ENCODE data around the gene FKBP8.
A peak's percentile ranks its signal among the peaks of the same experiment; 100 is the strongest.
"Not testable (repeated sequence)": the region's sequence is repeated elsewhere in the genome, so short reads cannot be mapped to it uniquely, and the experiment has no call there.

Gene FKBP8

DNA sequence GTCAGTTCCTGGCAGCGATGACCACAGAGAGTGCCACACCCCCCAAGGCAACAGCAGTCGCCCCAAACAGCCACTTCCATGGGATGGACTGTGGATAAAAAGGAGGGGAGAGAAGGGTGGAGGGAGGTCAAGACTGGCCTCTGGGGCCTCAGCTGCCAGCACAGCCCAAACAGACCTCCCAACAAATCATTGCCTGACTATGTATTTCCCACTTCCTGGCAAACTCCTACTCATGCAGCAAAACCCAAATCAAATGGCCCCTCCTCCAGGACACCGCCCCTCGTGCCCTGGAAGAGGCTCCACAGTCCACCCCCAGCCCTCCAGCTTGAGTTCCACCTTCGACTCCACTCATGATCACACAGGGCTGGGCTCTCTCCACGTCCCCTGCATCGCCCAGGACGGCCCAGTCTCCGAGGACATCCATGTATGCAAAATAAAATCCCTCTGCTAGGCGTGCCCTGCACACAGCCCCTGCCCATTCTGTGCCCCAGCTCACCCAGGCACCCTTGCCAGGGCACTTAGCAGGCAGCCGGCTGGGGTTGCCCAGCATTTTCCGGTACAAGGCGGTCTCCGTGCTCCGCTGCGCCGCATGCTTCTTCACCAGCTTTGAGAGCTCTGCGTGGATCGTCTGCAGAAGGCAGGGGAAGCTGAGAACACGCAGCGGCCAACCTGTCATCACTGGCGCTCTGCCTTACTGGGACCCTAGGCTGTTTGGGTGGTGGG is 11.0 kb downstream of the FKBP8 start:
- Histone ChIP-seq H3K9me3 (ENCODE audit: insufficient read depth, low read depth, low read length) (no peaks in the 10 kb centered on the region), H3K36me3 (ENCODE audit: insufficient read depth, low read depth, low read length) (peaks cover 48% of the 10 kb centered on the region), H3K9ac (ENCODE audit: low read depth, low read length) (no peak overlapping the region), H3K27me3 (ENCODE audit: insufficient read depth, low read length) (no peaks in the 10 kb centered on the region), H3K4me1 (ENCODE audit: insufficient read depth, low read length) (no peaks in the 10 kb centered on the region), H3K4me3 (ENCODE audit: low read length) (no peak overlapping the region), H3K27ac (ENCODE audit: low read length) (no peak overlapping the region)

DNA sequence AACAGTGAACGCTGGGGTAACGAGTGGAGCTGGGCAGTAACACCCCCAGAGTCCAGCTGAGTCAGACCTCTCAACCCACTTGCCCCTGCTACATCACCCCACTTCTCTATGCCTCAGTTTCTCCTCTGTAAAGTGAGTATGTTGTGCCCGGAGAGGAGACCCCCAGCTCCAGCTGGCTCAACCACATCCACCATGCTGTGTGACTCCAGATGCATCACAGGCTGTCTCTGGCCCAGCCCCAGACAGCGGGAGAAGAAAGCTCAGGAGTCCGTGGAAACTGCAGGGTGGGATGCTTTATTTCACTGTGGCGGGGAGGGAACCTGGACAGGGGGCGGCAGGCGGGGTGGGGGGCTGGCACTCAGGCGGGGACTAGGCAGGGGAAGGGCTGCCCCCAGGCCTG is 11.9 kb downstream of the FKBP8 start:
- H3K27me3 ChIP-seq (ENCODE audit: insufficient read depth, low read length) = no peaks in the 10 kb centered on the region
- H3K36me3 ChIP-seq (ENCODE audit: insufficient read depth, low read depth, low read length) = peaks cover 39% of the 10 kb centered on the region
- H3K4me3 ChIP-seq (ENCODE audit: low read length) = no peak overlapping the region
- no peak overlapping the region for H3K9ac ChIP-seq (ENCODE audit: low read depth, low read length)
- no peaks in the 10 kb centered on the region for H3K9me3 ChIP-seq (ENCODE audit: insufficient read depth, low read depth, low read length)
- no peaks in the 10 kb centered on the region for H3K4me1 ChIP-seq (ENCODE audit: insufficient read depth, low read length)
- H3K27ac ChIP-seq (ENCODE audit: low read length) = no peak overlapping the region

DNA sequence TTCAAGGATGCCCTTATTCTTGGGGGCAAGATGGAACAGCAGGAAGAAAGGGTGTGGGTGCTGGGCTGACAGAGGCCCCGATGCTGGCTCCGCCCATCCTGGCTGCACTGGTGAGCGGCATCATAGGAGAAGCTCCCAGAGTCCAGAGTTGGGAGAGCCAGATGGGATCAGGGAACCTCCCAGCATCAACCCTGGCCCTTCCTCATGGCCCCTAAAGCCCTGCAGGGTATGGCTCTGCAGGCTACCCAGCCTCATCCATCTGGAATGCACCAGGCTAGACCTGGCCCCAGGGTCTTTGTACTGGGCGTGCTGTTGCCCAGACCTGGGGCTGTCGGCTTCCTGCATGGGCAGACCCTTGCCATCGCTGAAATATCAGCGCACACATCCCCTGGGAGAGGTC is 13.6 kb downstream of the FKBP8 start:
- Histone ChIP-seq H3K27ac (ENCODE audit: low read length) (no peak overlapping the region), H3K9ac (ENCODE audit: low read depth, low read length) (no peak overlapping the region), H3K4me1 (ENCODE audit: insufficient read depth, low read length) (no peaks in the 10 kb centered on the region), H3K4me3 (ENCODE audit: low read length) (no peak overlapping the region), H3K36me3 (ENCODE audit: insufficient read depth, low read depth, low read length) (peaks cover 24% of the 10 kb centered on the region), H3K9me3 (ENCODE audit: insufficient read depth, low read depth, low read length) (no peaks in the 10 kb centered on the region), H3K27me3 (ENCODE audit: insufficient read depth, low read length) (no peaks in the 10 kb centered on the region)

DNA sequence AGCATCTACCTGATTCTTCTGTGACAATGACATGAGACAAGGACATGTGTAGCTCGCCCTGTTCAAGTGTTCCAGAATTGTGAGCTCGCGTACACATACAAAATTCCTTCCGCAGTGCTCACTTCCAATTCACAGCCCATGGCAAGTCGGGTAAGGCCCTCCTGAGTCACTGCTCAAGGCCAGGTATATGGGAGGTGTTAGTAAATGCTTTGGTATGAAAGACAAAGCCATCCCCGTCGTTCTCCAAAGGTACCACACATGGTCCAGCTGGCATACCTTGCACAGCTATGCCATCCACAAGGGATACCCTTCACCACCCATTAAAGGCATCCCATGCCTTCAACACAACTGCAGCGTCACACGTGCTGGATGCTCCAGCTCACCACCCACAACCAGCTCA is 17.1 kb downstream of the FKBP8 start:
- Histone ChIP-seq H3K27me3 (ENCODE audit: insufficient read depth, low read length) (no peaks in the 10 kb centered on the region), H3K9ac (ENCODE audit: low read depth, low read length) (no peak overlapping the region), H3K4me3 (ENCODE audit: low read length) (no peak overlapping the region), H3K27ac (ENCODE audit: low read length) (no peak overlapping the region), H3K36me3 (ENCODE audit: insufficient read depth, low read depth, low read length) (peaks cover 2% of the 10 kb centered on the region; the same call in 1 of the 2 replicates), H3K9me3 (ENCODE audit: insufficient read depth, low read depth, low read length) (no peaks in the 10 kb centered on the region), H3K4me1 (ENCODE audit: insufficient read depth, low read length) (no peaks in the 10 kb centered on the region)

DNA sequence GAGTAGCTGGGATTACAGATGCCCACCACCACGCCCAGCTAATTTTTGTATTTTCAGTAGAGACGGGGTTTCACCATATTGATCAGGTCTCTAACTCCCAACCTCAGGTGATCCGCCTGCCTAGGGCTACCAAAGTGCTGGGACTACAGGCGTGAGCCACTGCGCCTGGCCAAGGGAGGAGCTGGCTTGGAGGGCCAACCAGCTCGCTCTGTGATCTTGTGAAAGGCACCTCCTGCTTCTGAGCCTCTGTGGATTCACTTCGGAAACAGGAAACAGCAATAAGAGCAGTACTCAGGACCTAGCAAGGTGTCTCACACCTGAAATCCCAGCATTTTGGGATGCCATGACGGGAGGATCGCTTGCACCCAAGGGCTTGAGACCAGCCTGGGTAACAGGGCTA is 19.5 kb downstream of the FKBP8 start:
- Histone ChIP-seq H3K9ac (ENCODE audit: low read depth, low read length) (no peak overlapping the region), H3K9me3 (ENCODE audit: insufficient read depth, low read depth, low read length) (no peaks in the 10 kb centered on the region), H3K27me3 (ENCODE audit: insufficient read depth, low read length) (no peaks in the 10 kb centered on the region; the same call in 1 of the 2 replicates), H3K27ac (ENCODE audit: low read length) (no peak overlapping the region), H3K4me3 (ENCODE audit: low read length) (no peak overlapping the region), H3K36me3 (ENCODE audit: insufficient read depth, low read depth, low read length) (no peaks in the 10 kb centered on the region), H3K4me1 (ENCODE audit: insufficient read depth, low read length) (peaks cover 4% of the 10 kb centered on the region; the same call in 1 of the 2 replicates)

DNA sequence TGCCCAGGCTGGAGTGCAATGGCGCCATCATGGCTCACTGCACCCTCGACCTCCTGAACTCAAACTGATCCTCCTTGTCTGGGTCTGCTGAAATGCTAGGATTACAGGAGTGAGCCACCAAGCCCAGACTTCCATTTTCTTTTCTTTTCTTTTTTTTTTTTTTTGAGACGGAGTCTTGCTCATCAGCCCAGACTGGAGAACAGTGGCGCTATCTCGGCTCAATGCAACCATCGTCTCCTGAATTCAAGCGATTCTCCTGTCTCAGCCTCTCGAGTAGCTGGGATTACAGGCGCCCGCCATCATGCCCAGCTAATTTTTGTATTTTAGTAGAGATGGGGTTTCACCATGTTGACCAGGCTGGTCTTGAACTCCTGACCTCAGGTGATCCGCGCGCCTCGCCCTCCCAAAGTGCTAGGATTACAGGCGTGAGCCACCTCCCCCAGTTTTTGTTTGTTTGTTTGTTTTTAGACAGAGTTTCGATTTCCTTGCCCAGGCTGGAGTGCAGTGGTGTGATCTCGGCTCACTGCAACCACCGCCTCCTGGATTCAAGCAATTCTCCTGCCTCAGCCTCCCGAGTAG is 20.4 kb downstream of the FKBP8 start:
- not testable (repeated sequence) for H3K9me3 ChIP-seq (ENCODE audit: insufficient read depth, low read depth, low read length); H3K27ac ChIP-seq (ENCODE audit: low read length); H3K9ac ChIP-seq (ENCODE audit: low read depth, low read length); H3K27me3 ChIP-seq (ENCODE audit: insufficient read depth, low read length); H3K4me1 ChIP-seq (ENCODE audit: insufficient read depth, low read length); H3K4me3 ChIP-seq (ENCODE audit: low read length); H3K36me3 ChIP-seq (ENCODE audit: insufficient read depth, low read depth, low read length)

DNA sequence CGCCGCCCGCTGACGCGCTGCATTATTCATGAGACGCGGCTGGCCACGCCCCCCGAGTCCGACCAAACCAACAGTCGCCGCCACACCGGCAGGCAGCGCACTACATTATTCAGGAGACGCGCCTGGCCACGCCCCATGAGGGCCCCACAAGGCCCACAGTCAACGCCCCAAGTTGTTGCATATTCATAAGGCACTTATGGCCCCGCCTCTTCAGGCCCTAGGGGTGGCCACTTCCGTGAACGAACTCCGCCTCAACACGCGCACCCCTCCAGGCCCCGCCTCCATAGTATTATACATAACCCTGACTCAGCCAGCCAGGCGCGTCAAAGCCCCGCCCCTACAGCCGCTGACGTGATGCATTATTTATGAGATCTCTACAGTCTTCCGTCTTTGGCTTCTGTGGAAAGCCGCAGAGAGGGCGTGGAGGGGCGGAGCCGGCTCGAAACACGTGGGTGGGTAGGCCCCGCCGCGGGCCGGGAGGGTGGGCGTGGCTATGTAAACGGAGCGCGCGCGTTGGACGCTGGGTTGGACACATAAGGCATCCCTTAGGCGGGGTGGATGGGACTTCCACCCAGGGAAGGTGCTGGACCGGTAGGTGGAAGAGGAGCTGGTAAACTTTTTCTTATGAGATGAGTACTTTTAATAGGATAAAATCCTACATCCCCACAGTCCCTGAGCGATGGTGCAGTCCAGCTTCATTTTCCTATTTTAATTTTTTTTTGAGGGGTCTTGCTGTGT is 21.1 kb downstream of the FKBP8 start:
- Histone ChIP-seq H3K9ac (ENCODE audit: low read depth, low read length) (no peak overlapping the region), H3K36me3 (ENCODE audit: insufficient read depth, low read depth, low read length) (no peaks in the 10 kb centered on the region), H3K4me3 (ENCODE audit: low read length) (peak overlapping the region; percentile 92; the same call in 1 of the 2 replicates), H3K4me1 (ENCODE audit: insufficient read depth, low read length) (peaks cover 4% of the 10 kb centered on the region; the same call in 1 of the 2 replicates), H3K27me3 (ENCODE audit: insufficient read depth, low read length) (no peaks in the 10 kb centered on the region; the same call in 1 of the 2 replicates), H3K27ac (ENCODE audit: low read length) (no peak overlapping the region), H3K9me3 (ENCODE audit: insufficient read depth, low read depth, low read length) (no peaks in the 10 kb centered on the region)

DNA sequence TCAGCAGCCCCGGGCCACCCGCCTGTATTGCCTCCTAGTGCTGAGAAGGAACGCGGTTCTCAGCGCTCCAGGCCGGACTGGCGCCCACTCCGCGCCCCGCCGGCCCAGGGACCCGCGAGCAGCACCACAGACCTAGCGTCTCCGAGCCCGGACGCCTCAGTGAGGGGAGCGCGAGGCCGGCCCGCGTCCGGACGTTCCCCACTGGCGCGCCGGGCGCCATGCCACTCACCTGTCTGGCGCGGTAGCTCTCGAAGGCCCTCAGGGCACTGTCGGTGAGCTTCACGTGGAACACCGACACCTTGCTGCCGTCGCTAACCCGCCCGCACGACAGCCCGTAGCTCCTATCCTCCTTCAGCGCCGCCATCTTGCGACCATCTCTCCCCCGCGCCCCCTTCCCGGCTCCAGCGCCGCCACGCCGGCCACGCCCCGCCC is 21.7 kb downstream of the FKBP8 start, which contains the start of gene ELL:
Gene ELL (minus strand): TSS at position 379 of the 432 bp plus-strand sequence. CDS start 15 bp downstream, at position 364.
- Histone ChIP-seq H3K9me3 (ENCODE audit: insufficient read depth, low read depth, low read length) (no peaks in the 10 kb centered on the region), H3K27ac (ENCODE audit: low read length) (no peak within 1 kb of the TSS), H3K9ac (ENCODE audit: low read depth, low read length) (peak within 1 kb of the TSS; percentile 82; the same call in 1 of the 2 replicates), H3K4me1 (ENCODE audit: insufficient read depth, low read length) (peaks cover 4% of the 10 kb centered on the region; the same call in 1 of the 2 replicates), H3K36me3 (ENCODE audit: insufficient read depth, low read depth, low read length) (no peaks in the 10 kb centered on the region), H3K27me3 (ENCODE audit: insufficient read depth, low read length) (no peaks in the 10 kb centered on the region; the same call in 1 of the 2 replicates), H3K4me3 (ENCODE audit: low read length) (peak within 1 kb of the TSS; percentile 92)

DNA sequence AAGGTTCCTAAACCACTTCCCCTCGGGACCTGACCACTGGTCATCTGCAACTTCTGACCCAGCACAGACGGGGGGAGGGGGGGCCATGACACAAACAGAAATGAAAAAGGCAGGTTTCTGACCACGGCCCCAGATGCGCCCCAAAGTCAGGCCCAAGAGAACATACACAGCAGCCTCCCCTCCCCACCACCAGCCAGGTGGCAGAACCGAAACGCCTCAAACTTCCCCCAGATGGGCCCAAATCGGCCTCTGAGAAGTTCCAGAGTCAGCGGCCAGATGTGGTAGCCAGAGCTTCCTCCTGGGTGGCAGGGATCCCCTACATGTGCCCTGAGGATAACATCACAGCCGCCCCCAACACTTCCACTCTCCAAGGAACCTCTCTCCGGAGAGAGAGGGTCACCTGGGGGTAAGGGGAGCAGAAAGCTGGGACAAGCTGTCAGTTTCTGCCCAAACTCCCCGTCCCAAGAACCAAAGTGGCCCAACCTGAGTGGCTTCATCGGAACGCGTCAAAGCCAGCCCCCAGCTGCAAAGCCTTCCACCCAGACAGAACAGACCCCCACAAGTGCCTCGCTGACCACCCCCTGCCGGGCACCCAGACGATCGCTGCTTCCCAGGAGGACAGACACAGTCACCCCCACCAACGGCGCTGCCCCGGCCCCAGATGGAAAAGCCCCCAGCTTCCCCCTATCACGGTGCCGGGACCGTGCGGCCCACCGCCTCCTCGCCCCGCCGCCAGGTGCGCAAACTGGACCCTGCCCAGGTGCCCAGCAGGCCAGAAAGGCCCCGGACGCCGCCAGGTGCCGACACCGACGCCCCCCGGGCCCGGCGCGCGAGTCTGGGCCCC is 22.3 kb downstream of the FKBP8 start:
- H3K27ac ChIP-seq (ENCODE audit: low read length) = no peak overlapping the region
- H3K9ac ChIP-seq (ENCODE audit: low read depth, low read length) = peak overlapping the region; percentile 82; the same call in 1 of the 2 replicates

DNA sequence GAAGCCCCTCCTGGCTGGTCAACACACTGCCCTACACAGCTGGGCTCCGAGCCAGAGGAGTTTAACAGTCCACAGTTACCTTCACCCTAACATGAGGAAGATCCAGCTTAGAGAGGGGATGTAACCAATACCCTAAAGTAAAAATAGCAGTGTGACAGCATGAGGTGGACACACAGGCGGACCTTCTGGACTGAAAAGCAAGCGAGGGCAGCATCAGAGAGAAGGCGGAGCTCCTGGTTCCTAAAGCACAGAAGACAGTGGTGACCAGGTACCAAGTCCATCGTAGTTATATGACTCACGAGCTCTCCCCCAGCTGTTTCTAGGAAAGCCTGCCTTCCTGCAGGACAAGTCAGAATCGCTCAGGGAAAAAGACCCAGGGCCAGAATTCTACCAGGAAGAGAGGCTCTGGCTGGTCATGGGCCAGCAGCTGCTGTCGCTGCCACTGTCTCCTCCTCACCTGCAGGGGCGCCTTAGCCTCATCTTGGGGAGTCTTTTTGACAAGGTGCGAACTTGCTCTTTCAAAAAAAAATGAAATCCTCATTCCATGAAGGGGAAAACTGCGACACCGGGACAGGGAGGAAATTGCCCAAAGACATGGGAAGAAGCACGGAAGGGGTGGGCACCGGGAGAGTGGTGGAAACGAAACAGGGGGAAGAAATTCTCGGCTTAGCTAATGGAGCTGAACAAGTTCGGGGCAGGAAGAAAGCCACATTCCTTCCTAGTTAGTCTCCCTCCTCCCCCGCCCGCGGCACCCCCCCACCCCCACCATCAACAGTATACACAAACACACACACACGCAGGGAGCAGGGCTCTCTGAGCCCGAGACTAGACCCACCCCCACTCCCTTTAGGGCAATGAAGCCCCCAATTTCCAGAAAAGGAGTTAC is 23.2 kb downstream of the FKBP8 start:
- Histone ChIP-seq H3K36me3 (ENCODE audit: insufficient read depth, low read depth, low read length) (no peaks in the 10 kb centered on the region), H3K27me3 (ENCODE audit: insufficient read depth, low read length) (no peaks in the 10 kb centered on the region; the same call in 1 of the 2 replicates), H3K4me3 (ENCODE audit: low read length) (peak overlapping the region; percentile 92), H3K27ac (ENCODE audit: low read length) (no peak overlapping the region), H3K4me1 (ENCODE audit: insufficient read depth, low read length) (peaks cover 4% of the 10 kb centered on the region; the same call in 1 of the 2 replicates), H3K9me3 (ENCODE audit: insufficient read depth, low read depth, low read length) (no peaks in the 10 kb centered on the region), H3K9ac (ENCODE audit: low read depth, low read length) (peak overlapping the region; percentile 69; the same call in 1 of the 2 replicates)

More for the DNA sequence above, 22.3 kb downstream of the FKBP8 start:
- Histone ChIP-seq H3K27me3 (ENCODE audit: insufficient read depth, low read length) (no peaks in the 10 kb centered on the region; the same call in 1 of the 2 replicates), H3K4me3 (ENCODE audit: low read length) (peak overlapping the region; percentile 92), H3K4me1 (ENCODE audit: insufficient read depth, low read length) (peaks cover 4% of the 10 kb centered on the region; the same call in 1 of the 2 replicates), H3K36me3 (ENCODE audit: insufficient read depth, low read depth, low read length) (no peaks in the 10 kb centered on the region), H3K9me3 (ENCODE audit: insufficient read depth, low read depth, low read length) (no peaks in the 10 kb centered on the region)

Measured in iPS-20b (cell line).